ENCODE measurements around the gene MRPL53.

The MRPL53 gene
- total RNA-seq: 0 reads per million in 2 donors

DNA sequence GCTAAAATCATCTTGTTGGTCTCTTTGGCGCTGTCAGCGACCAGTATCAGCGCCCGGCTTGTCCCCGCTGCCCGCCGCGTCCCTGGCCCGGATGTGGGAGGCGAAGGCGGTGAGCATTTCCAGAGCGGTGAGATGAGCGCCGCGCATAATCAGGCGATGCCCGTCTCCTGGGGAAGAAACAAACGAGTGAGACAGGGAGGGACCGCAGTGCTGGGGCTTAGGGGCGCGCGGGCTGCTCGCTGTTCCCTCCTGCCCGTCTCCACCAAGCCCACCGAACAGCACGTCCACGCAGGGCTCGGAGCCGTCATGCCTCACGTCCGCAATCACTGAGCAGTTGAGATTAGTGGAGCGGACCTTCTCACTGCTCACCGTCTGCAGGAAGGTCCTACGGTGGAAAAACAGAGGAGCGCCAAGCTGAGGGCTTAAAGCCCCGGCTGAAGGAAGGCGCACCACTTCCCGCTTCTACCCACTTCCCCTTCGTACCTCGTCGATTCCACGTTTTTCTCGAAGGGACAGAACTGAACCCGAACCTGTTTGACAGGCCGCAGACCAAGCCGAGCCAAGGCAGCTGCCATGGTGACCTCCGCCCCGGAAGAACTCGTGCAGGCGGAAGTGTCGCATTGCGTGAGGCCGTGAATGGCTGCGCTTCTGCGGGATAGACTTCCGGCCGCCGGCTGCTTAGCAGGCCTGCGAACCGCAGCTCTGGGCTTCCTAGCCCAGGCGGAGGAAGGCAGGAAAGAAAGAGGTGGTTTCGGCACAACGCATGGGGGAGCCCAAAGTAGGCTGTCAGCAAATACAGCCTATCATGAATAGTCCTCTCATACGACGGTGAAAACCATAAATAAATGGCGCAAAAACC is at the start of gene MRPL53:
Gene MRPL53, minus strand, starts transcription at position 595 of the 859 bp plus-strand sequence. Its CDS starts 20 bp downstream, at position 575.
- DNase-seq: peak; percentile 92 to 98 (median 94)

GRCh38 chr2:74516650-74517049 is 44.2 kb upstream of the MRPL53 start:
- DNase-seq: no peak

DNA sequence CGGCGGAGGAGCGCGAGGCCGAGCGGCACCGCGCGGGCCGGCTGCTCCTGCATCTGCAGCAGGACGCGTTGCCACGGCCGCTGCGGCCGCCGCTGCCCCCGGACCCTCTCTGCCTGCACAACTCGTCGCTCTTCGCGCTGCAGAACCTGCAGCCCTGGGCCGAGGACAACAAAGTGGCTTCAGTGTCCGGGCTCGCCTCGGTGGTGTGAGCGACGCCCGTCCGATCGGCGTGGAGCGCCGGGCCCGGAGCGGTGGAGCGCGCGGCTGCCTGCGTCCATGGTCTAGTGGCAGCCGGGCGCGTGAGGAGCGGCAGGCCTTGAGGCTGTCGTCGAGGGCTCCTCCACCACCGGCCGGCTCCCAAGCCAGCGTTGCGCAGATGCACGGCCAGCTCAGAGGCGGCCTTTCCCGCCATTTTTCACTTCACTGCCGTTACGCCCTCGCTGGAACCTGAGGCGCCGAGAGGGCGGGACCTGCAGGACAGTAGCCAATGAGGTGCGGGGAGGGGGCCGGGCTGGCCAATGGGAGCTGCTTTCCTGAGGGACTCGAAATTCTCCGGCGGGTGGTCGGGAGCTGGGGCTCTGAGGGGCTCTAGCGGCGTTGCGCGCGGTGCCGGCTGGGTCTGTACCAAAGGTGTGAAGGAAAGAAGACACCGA is 43.6 kb upstream of the MRPL53 start:
- DNase-seq: peak; percentile 44 to 86 (median 68)

- peak in 1 of 5 experiments; percentile 26 for DNase-seq
Observed at GRCh38 chr2:74515271-74515980, 42.9 kb upstream of the MRPL53 start.

GRCh38 chr2:74514368-74515270 is 42.1 kb upstream of the MRPL53 start, which contains the start of gene TLX2:
TSS of gene TLX2 (plus strand) at chr2:74514450. CDS start at chr2:74514807, 357 bp downstream.
- peak in 1 of 5 experiments; percentile 29 for DNase-seq

GRCh38 chr2:74513605-74514367 is 41.3 kb upstream of the MRPL53 start:
- DNase-seq: peak in 1 of 5 experiments; percentile 59

- DNase-seq: no peak
Observed at GRCh38 chr2:74512744-74513604, 40.5 kb upstream of the MRPL53 start.

DNA sequence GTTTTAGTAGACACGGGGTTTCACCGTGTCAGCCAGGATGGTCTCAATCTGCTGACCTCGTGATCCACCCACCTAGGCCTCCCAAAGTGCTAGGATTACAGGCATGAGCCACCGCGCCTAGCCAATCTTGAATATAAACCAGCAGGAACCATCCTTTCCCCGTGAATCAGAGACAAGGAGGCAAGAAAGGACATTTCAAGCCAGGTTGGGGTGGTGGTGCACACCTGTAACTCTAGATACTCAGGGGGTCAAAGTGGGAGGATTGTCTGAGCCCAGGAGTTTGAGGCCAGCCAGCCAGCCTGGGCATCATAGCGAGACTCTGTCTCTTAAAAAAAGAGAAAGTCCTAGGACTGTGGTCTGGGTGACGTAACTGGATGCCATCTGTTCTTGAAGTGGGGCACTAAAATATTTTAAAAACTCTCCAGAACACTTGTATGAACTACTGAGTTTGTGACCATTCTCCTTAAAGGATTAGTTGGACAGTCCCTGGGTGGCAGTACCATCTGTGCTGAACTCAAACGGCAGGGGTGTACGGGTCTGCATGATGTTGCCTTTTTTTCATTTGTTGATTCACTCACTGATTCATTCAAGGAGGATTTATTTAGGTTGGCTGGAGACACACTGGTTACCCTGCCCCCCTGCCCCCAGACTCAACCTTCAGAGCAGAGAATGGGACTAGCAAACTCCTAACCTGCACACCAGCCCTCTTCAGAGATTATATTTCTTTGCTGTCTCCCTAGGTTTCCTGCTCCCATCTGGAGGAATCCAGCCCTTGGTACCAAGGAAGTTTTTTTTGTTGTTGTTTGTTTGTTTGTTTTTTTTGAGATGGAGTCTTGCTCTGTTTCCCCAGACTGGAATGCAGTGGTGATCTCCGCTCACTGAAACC is 38.9 kb upstream of the MRPL53 start:
- no peak for DNase-seq

DNA sequence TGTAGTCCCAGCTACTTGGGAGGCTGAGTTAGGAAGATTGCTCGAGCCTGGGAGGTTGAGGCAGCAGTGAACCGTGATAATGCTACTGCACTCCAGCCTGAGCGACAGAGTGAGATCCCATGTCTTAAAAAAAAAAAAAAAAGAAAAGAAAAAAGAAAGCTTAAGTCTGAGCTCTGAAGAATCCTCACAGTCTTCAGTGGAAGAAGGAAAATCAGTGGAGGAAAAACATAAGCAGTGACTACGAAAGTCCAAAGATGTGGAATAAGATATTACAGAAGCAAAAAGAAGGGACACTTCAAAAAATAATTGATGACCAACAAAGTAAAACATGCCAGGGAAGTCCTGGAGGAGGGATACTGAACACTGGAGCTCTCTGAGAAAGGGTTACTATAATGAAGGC is 37.8 kb upstream of the MRPL53 start:
- no peak for DNase-seq

DNA sequence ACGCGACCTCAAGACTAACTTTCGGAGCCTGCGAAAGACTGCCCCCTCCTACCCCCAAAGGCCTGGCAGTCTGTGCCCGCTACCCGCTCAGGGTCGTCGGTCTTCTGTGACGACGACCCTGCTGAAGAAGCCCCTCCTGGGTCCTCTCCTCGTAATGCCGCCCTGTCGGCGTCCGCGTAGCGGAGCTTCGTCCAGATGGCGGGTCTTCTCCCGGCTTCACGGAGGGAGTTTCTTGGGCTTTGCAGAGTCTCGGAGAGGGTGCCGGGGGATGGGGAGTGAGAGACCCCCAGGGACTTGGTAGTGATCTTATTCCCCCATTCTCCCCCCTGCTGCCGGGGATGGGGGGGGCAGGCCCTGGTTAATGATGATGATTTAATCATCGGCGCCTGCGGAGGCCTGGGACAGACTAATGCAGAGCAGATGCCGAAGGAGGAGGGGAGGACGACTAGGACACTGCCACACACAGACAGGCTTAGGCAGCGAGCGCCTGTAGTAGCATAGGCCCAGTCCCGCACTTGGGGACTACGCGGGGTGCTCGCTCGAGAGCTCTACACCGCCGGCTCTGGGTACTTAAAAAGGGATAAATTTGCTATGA is 35.5 kb upstream of the MRPL53 start:
- peak in 1 of 5 experiments; percentile 43 for DNase-seq

DNA sequence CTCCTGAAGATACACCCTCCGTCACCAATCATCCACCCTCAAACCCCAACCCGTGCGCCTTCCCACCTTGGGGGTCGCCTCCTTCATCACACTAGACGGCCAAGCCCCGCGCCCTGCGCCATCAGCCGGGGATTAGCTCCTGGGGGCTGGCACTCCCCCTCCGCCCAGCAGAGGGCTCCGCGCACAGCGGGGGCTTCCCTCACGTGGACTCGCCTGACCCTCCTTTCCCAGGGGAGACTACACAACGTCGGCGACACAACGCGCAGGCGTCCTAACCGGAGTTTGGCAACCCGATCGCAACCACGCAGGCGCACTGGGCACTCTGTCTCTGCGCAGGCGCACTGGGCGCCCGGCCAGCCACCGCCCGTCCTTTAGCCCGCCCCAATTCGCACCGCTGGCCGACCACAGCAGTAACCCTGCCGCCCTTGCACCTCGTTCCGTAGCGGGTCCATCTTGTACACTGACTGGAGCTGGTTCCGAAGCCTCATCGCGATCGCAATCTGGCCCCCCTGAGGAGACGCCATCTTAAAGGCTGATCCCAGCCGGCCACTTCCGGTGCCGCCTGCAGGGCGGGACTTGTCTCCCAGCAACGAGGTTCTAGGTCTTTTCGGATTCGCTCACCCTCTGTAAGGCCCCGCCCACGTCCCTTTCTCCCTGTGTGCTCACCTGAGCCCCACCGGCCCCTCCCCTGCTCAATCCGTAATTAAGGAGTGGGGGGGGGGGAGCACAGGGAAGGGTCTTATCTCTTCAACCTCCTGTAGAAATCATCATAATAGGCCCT is 34.9 kb upstream of the MRPL53 start, which contains the start of gene PCGF1:
Gene PCGF1, minus strand, starts transcription at position 551 of the 781 bp plus-strand sequence. Its CDS starts 27 bp downstream, at position 524.
- DNase-seq: peak; percentile 93 to 99 (median 97)

GRCh38 chr2:74505448-74506246 is 33.2 kb upstream of the MRPL53 start:
- DNase-seq: no peak

DNA sequence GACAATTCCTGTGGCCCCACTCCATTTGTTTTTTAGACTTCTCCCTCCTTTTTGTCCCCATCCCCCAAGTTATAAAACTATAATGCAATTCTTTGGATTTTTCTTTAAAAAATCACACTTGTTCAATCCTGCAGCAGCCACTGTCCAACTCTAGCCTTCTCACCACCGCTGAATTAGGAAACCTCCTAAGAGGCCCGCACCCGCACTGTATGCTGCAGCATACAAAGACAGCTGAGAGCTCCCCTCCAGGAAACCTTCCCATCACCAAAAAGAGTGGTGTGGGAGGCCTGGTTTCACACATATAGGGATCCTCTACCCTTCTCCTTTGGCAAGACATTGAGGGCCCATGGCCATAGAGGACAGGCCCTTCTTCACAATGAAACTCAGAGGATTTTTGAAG is 32.1 kb upstream of the MRPL53 start:
- DNase-seq: no peak

GRCh38 chr2:74503506-74504475 is 31.3 kb upstream of the MRPL53 start:
- no peak for DNase-seq

GRCh38 chr2:74502720-74503505 is 30.4 kb upstream of the MRPL53 start:
- DNase-seq: peak in 1 of 5 experiments; percentile 54
